ENCODE results near the gene GNAO1.

DNA sequence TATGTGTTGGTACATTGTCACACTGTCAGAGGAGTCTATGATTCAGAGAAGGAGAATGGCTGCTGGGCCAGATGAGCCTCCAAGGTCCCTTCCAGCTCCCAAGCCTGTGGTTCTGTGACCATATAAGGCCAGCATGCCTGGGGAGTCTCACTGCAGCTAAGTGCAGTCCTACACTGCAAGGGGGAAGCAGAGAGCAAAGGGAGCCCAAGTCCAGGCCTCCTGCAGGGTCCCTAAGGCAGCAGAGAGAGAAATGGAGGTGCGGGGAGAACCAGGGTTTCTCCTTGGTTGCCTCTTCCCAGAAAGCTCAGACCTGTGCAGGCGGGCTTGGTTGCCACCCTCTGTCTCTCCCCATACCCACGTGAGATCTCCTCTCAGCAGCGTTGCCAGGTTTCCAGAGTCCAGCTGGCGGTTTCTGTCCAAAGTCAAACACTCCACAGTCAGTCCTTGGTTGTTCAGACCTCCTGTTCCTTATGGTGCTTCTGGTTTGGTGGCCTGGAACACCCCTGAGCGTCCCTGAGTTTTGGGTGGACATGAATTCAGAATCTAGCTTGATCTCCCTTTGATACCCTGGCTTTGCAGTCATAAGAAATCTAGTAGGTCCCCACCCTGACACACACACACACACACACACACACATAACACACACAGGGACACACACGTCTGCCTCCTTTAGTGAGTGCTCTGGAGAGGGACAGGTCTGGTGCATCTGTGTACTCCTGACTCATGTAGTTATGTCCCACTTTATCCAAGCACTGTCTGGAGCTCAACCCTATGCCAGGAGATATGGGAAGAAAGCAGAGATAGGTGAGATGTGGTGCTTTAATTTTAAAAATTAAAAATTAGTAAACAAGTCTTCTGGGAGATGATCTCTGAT is 78.8 kb downstream of the GNAO1 start:
- TF ChIP-seq, protein P1, sequence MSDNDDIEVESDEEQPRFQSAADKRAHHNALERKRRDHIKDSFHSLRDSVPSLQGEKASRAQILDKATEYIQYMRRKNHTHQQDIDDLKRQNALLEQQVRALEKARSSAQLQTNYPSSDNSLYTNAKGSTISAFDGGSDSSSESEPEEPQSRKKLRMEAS (IDR thresholded peaks at IDR 0.05; ENCODE audit: low read depth) = no peak
- no peak for TF ChIP-seq ELF1 (IDR thresholded peaks at IDR 0.05)
- TF ChIP-seq RFX5 (IDR thresholded peaks at IDR 0.05; ENCODE audit: low read length) = no peak
- TF ChIP-seq, protein P2, sequence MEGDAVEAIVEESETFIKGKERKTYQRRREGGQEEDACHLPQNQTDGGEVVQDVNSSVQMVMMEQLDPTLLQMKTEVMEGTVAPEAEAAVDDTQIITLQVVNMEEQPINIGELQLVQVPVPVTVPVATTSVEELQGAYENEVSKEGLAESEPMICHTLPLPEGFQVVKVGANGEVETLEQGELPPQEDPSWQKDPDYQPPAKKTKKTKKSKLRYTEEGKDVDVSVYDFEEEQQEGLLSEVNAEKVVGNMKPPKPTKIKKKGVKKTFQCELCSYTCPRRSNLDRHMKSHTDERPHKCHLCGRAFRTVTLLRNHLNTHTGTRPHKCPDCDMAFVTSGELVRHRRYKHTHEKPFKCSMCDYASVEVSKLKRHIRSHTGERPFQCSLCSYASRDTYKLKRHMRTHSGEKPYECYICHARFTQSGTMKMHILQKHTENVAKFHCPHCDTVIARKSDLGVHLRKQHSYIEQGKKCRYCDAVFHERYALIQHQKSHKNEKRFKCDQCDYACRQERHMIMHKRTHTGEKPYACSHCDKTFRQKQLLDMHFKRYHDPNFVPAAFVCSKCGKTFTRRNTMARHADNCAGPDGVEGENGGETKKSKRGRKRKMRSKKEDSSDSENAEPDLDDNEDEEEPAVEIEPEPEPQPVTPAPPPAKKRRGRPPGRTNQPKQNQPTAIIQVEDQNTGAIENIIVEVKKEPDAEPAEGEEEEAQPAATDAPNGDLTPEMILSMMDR (IDR thresholded peaks at IDR 0.05) = no peak
